ENCODE results near the gene CDC5L.

The CDC5L gene

GRCh38 chr6:44451803-44452695 lies 64.5 kb downstream of the CDC5L start:
- no peak for TF ChIP-seq EZH2 (IDR thresholded peaks at IDR 0.05; ENCODE audit: borderline replicate concordance, low read length)
- TF ChIP-seq, protein P1, sequence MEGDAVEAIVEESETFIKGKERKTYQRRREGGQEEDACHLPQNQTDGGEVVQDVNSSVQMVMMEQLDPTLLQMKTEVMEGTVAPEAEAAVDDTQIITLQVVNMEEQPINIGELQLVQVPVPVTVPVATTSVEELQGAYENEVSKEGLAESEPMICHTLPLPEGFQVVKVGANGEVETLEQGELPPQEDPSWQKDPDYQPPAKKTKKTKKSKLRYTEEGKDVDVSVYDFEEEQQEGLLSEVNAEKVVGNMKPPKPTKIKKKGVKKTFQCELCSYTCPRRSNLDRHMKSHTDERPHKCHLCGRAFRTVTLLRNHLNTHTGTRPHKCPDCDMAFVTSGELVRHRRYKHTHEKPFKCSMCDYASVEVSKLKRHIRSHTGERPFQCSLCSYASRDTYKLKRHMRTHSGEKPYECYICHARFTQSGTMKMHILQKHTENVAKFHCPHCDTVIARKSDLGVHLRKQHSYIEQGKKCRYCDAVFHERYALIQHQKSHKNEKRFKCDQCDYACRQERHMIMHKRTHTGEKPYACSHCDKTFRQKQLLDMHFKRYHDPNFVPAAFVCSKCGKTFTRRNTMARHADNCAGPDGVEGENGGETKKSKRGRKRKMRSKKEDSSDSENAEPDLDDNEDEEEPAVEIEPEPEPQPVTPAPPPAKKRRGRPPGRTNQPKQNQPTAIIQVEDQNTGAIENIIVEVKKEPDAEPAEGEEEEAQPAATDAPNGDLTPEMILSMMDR (IDR thresholded peaks at IDR 0.05; ENCODE audit: low read length), result no peak
- Histone ChIP-seq H3K4me1 (ENCODE audit: insufficient read depth, low read length, severe bottlenecking) (no peaks in the 10 kb centered on the region), H3K36me3 (ENCODE audit: insufficient read depth, low read length) (peaks cover 18% of the 10 kb centered on the region), H3K27me3 (ENCODE audit: insufficient read depth, low read length) (no peaks in the 10 kb centered on the region), H3K4me3 (ENCODE audit: low read depth, low read length, poor library complexity, severe bottlenecking) (no peak overlapping the region), H3F3A (ENCODE audit: insufficient read depth, low read length) (no peaks in the 10 kb centered on the region), H4K20me1 (ENCODE audit: insufficient read depth, low read length) (no peaks in the 10 kb centered on the region), H3K9me2 (ENCODE audit: low read depth, low read length) (no peaks in the 10 kb centered on the region), H3K9ac (ENCODE audit: low read length) (no peak overlapping the region), H3K9me3 (ENCODE audit: low read length) (no peaks in the 10 kb centered on the region), H3K79me2 (ENCODE audit: insufficient read depth, low read length) (no peaks in the 10 kb centered on the region), H2AFZ (ENCODE audit: low read length) (no peak overlapping the region), H3K4me2 (ENCODE audit: low read length) (no peak overlapping the region), H3K27ac (ENCODE audit: low read depth, low read length, poor library complexity, severe bottlenecking) (no peak overlapping the region)

DNA sequence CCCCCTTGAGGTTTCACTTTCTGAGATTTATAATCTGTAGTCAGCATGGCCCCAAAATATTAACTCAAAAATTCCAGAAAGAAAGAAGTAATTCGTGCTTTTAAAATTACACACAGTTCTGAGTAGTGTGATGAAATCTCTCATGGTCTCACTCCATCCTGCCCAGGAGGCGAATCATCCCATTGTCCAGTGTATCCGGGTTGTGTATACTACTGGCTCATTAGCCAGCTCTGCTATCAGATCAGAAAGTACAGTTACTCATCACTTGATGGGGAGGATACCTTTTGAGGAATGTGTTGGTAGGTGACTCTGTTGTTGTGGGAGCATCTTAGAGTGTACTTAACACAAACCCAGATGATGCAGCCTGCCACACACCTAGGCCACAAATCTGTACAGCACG lies 65.2 kb downstream of the CDC5L start:
- TF ChIP-seq EZH2 (IDR thresholded peaks at IDR 0.05; ENCODE audit: borderline replicate concordance, low read length), result no peak
- TF ChIP-seq, protein P1 (IDR thresholded peaks at IDR 0.05; ENCODE audit: low read length), result no peak
- Histone ChIP-seq H3K9me3 (ENCODE audit: low read length) (no peaks in the 10 kb centered on the region), H3K4me2 (ENCODE audit: low read length) (no peak overlapping the region), H3K9me2 (ENCODE audit: low read depth, low read length) (no peaks in the 10 kb centered on the region), H3K27ac (ENCODE audit: low read depth, low read length, poor library complexity, severe bottlenecking) (no peak overlapping the region), H3K36me3 (ENCODE audit: insufficient read depth, low read length) (peaks cover 11% of the 10 kb centered on the region), H3K4me3 (ENCODE audit: low read depth, low read length, poor library complexity, severe bottlenecking) (no peak overlapping the region), H3K79me2 (ENCODE audit: insufficient read depth, low read length) (no peaks in the 10 kb centered on the region), H3K9ac (ENCODE audit: low read length) (no peak overlapping the region), H4K20me1 (ENCODE audit: insufficient read depth, low read length) (no peaks in the 10 kb centered on the region), H3K27me3 (ENCODE audit: insufficient read depth, low read length) (no peaks in the 10 kb centered on the region), H3F3A (ENCODE audit: insufficient read depth, low read length) (no peaks in the 10 kb centered on the region), H3K4me1 (ENCODE audit: insufficient read depth, low read length, severe bottlenecking) (no peaks in the 10 kb centered on the region), H2AFZ (ENCODE audit: low read length) (no peak overlapping the region)

- Histone ChIP-seq H3K9ac (ENCODE audit: low read length) (no peak overlapping the region), H3K27me3 (ENCODE audit: insufficient read depth, low read length) (no peaks in the 10 kb centered on the region), H3K79me2 (ENCODE audit: insufficient read depth, low read length) (no peaks in the 10 kb centered on the region), H4K20me1 (ENCODE audit: insufficient read depth, low read length) (no peaks in the 10 kb centered on the region), H3K9me3 (ENCODE audit: low read length) (no peaks in the 10 kb centered on the region), H3K4me1 (ENCODE audit: insufficient read depth, low read length, severe bottlenecking) (no peaks in the 10 kb centered on the region), H3K27ac (ENCODE audit: low read depth, low read length, poor library complexity, severe bottlenecking) (no peak overlapping the region), H3K36me3 (ENCODE audit: insufficient read depth, low read length) (peaks cover 7% of the 10 kb centered on the region; the same call in 1 of the 2 replicates), H3K9me2 (ENCODE audit: low read depth, low read length) (no peaks in the 10 kb centered on the region), H2AFZ (ENCODE audit: low read length) (no peak overlapping the region), H3F3A (ENCODE audit: insufficient read depth, low read length) (no peaks in the 10 kb centered on the region), H3K4me3 (ENCODE audit: low read depth, low read length, poor library complexity, severe bottlenecking) (no peak overlapping the region), H3K4me2 (ENCODE audit: low read length) (no peak overlapping the region)
- TF ChIP-seq EZH2 (IDR thresholded peaks at IDR 0.05; ENCODE audit: borderline replicate concordance, low read length), result no peak
- TF ChIP-seq, protein P1 (IDR thresholded peaks at IDR 0.05; ENCODE audit: low read length), result no peak
Measured at GRCh38 chr6:44453146-44453545, 65.6 kb downstream of the CDC5L start.

All from OCI-LY1 (cell line).